C4-2B (cell line): Measurements from ENCODE around the gene BUD13.

Experiments used
- ZFX ChIP-seq: fragments of 450-650 bp; IDR thresholded peaks from 2 replicates; pipeline ENCODE4 v1.6.1; 2017
- TF ChIP-seq, protein P1 (sequence below): fragments of 450-650 bp; conservative IDR thresholded peaks from 2 replicates; pipeline ENCODE4 v1.5.1; 2017; ENCODE audit warnings: mild to moderate bottlenecking

DNA sequence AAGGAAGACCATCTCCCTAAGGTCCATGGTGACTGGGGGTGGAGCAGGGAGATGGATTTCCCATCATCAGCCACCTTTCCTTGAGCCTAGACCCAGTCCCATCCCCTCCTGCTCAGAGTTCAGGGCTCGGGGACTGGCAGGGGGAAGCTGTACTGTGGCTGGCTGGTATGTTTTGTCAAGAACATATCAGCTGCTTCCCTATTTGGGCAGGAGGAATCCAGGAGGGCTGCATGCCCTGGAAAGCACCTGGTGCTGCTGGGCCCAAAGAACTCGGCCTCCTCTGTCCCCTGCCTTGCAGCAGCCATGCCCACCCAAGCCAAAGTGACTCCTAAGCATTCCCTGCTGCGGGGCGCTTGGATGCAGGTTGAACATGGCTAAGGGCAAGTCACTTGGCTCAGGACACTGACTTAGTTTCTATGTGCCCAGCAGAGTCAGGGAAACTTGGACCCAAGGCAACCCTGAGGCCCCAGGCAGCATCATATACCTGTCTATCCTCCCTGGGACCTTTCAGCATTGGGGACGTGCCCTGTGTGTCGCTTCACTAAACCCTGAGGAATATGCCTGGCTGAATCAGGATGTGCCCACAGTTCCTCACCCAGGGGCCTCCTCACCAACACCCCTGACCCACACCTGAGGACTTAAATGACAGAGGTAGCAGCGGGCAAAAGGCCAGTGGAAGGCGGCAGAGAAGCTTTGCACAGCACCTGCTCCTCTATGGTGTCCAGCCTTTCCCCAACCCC is 43.1 kb downstream of the BUD13 start:
- TF ChIP-seq, protein P1, sequence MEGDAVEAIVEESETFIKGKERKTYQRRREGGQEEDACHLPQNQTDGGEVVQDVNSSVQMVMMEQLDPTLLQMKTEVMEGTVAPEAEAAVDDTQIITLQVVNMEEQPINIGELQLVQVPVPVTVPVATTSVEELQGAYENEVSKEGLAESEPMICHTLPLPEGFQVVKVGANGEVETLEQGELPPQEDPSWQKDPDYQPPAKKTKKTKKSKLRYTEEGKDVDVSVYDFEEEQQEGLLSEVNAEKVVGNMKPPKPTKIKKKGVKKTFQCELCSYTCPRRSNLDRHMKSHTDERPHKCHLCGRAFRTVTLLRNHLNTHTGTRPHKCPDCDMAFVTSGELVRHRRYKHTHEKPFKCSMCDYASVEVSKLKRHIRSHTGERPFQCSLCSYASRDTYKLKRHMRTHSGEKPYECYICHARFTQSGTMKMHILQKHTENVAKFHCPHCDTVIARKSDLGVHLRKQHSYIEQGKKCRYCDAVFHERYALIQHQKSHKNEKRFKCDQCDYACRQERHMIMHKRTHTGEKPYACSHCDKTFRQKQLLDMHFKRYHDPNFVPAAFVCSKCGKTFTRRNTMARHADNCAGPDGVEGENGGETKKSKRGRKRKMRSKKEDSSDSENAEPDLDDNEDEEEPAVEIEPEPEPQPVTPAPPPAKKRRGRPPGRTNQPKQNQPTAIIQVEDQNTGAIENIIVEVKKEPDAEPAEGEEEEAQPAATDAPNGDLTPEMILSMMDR: no peak
- no peak for TF ChIP-seq ZFX
